ENCODE data around the gene KCNJ5.

Gene KCNJ5

GRCh38 chr11:128913806-128914205, 22.6 kb downstream of the KCNJ5 start:
- ATAC-seq, result no peak
- no peak for TF ChIP-seq TOX (CRISPR knock-in tag; IDR thresholded peaks at IDR 0.05; ENCODE audit: borderline replicate concordance)
- no peak for TF ChIP-seq ZNF565 (CRISPR knock-in tag; conservative IDR thresholded peaks at IDR 0.05; ENCODE audit: low read depth)
- TF ChIP-seq PPARA (CRISPR knock-in tag; IDR thresholded peaks at IDR 0.05; ENCODE audit: borderline replicate concordance), result no peak

GRCh38 chr11:128914216-128915148, 23.3 kb downstream of the KCNJ5 start:
- TF ChIP-seq OSR1 (CRISPR knock-in tag; IDR thresholded peaks at IDR 0.05), result no peak
- TF ChIP-seq TSHZ2 (CRISPR knock-in tag; IDR thresholded peaks at IDR 0.05), result no peak
- TF ChIP-seq RARB (CRISPR knock-in tag; IDR thresholded peaks at IDR 0.05), result no peak
- no peak for TF ChIP-seq ISL1 (CRISPR knock-in tag; IDR thresholded peaks at IDR 0.05)
- TF ChIP-seq ZNF8 (CRISPR knock-in tag; IDR thresholded peaks at IDR 0.05), result no peak
- TF ChIP-seq ESRRG (CRISPR knock-in tag; IDR thresholded peaks at IDR 0.05), result no peak
- no peak for TF ChIP-seq TCF4 (CRISPR knock-in tag; IDR thresholded peaks at IDR 0.05; ENCODE audit: borderline replicate concordance)
- TF ChIP-seq ZNF70 (CRISPR knock-in tag; IDR thresholded peaks at IDR 0.05), result no peak
- no peak for TF ChIP-seq ARNTL (CRISPR knock-in tag; IDR thresholded peaks at IDR 0.05; ENCODE audit: borderline replicate concordance, low read depth)
- TF ChIP-seq CSRNP3 (CRISPR knock-in tag; IDR thresholded peaks at IDR 0.05), result no peak
- TF ChIP-seq PATZ1 (CRISPR knock-in tag; IDR thresholded peaks at IDR 0.05; ENCODE audit: borderline replicate concordance), result no peak
- no peak for TF ChIP-seq PPARA (CRISPR knock-in tag; IDR thresholded peaks at IDR 0.05; ENCODE audit: borderline replicate concordance)
- TF ChIP-seq TOX (CRISPR knock-in tag; IDR thresholded peaks at IDR 0.05; ENCODE audit: borderline replicate concordance), result no peak
- no peak for TF ChIP-seq ZFP30 (CRISPR knock-in tag; IDR thresholded peaks at IDR 0.05)
- no peak for TF ChIP-seq ZC3H10 (CRISPR knock-in tag; IDR thresholded peaks at IDR 0.05)
- no peak for TF ChIP-seq GLIS3 (CRISPR knock-in tag; IDR thresholded peaks at IDR 0.05)
- ATAC-seq, result no peak

- ATAC-seq, result no peak
- TF ChIP-seq CREB5 (CRISPR knock-in tag; IDR thresholded peaks at IDR 0.05; ENCODE audit: low read depth) (no peak), ZC3H10 (CRISPR knock-in tag; IDR thresholded peaks at IDR 0.05) (no peak), POU6F1 (CRISPR knock-in tag; IDR thresholded peaks at IDR 0.05; ENCODE audit: borderline replicate concordance, low read depth) (no peak), ISL1 (CRISPR knock-in tag; IDR thresholded peaks at IDR 0.05) (no peak), PPARA (CRISPR knock-in tag; IDR thresholded peaks at IDR 0.05; ENCODE audit: borderline replicate concordance) (no peak), ZFP3 (CRISPR knock-in tag; IDR thresholded peaks at IDR 0.05) (no peak), TCF4 (CRISPR knock-in tag; IDR thresholded peaks at IDR 0.05; ENCODE audit: borderline replicate concordance) (no peak), ZFP30 (CRISPR knock-in tag; IDR thresholded peaks at IDR 0.05) (no peak), TSHZ2 (CRISPR knock-in tag; IDR thresholded peaks at IDR 0.05) (no peak), PATZ1 (CRISPR knock-in tag; IDR thresholded peaks at IDR 0.05; ENCODE audit: borderline replicate concordance) (no peak), GLIS3 (CRISPR knock-in tag; IDR thresholded peaks at IDR 0.05) (no peak), OSR1 (CRISPR knock-in tag; IDR thresholded peaks at IDR 0.05) (no peak), ESRRG (CRISPR knock-in tag; IDR thresholded peaks at IDR 0.05) (no peak), CSDC2 (CRISPR knock-in tag; IDR thresholded peaks at IDR 0.05) (no peak), BACH2 (CRISPR knock-in tag; IDR thresholded peaks at IDR 0.05; ENCODE audit: borderline replicate concordance) (no peak)
These were observed 24.0 kb downstream of the KCNJ5 start for GRCh38 chr11:128915149-128915521.
